ENCODE results near the gene COPG1.
"Not testable (repeated sequence)": the region's sequence is repeated elsewhere in the genome, so short reads cannot be mapped to it uniquely, and the experiment has no call there.

COPG1 gene

GRCh38 chr3:129249284-129250065 lies at the start of gene COPG1:
TSS of gene COPG1 (plus strand) at chr3:129249606. CDS start at chr3:129249710, 104 bp downstream.
- peak; percentile 87 for DNase-seq

GRCh38 chr3:129204473-129204872 lies 44.9 kb upstream of the COPG1 start:
- DNase-seq, result no peak

GRCh38 chr3:129205109-129205832 lies 44.1 kb upstream of the COPG1 start:
- DNase-seq, result no peak

- no peak for DNase-seq
Observed at GRCh38 chr3:129207479-129207878, 41.9 kb upstream of the COPG1 start.

- DNase-seq, result no peak
Observed at GRCh38 chr3:129211345-129211744, 38.1 kb upstream of the COPG1 start.

GRCh38 chr3:129211772-129212171 lies 37.6 kb upstream of the COPG1 start:
- DNase-seq, result peak; percentile 89

GRCh38 chr3:129213238-129213637 lies 36.2 kb upstream of the COPG1 start:
- DNase-seq, result no peak

GRCh38 chr3:129218742-129219141 lies 30.7 kb upstream of the COPG1 start:
- DNase-seq, result no peak

- DNase-seq, result not testable (repeated sequence)
Observed at GRCh38 chr3:129224387-129224786, 25.0 kb upstream of the COPG1 start.

GRCh38 chr3:129224984-129225393 lies 24.4 kb upstream of the COPG1 start:
- DNase-seq, result peak; percentile 54

- DNase-seq, result peak; percentile 86
Observed at GRCh38 chr3:129226374-129226773, 23.0 kb upstream of the COPG1 start.

GRCh38 chr3:129228891-129229585 lies 20.4 kb upstream of the COPG1 start:
- DNase-seq, result peak; percentile 20

- peak; percentile 55 for DNase-seq
Observed at GRCh38 chr3:129230311-129231019, 18.9 kb upstream of the COPG1 start.

- no peak for DNase-seq
Observed at GRCh38 chr3:129231331-129232119, 17.9 kb upstream of the COPG1 start.

GRCh38 chr3:129233538-129233937 lies 15.9 kb upstream of the COPG1 start:
- DNase-seq, result no peak

GRCh38 chr3:129234441-129234840 lies 15.0 kb upstream of the COPG1 start:
- DNase-seq, result no peak

GRCh38 chr3:129235344-129235917 lies 14.0 kb upstream of the COPG1 start:
- no peak for DNase-seq

GRCh38 chr3:129238945-129239705 lies 10.3 kb upstream of the COPG1 start:
- no peak for DNase-seq

- no peak for DNase-seq
Observed at GRCh38 chr3:129239991-129240390, 9.4 kb upstream of the COPG1 start.

GRCh38 chr3:129240436-129240835 lies 9.0 kb upstream of the COPG1 start:
- no peak for DNase-seq

- peak; percentile 15 for DNase-seq
Observed at GRCh38 chr3:129245141-129245540, 4.3 kb upstream of the COPG1 start.
